HCT116 (cell line): ENCODE data around the gene PXYLP1. TPM values are rescaled to one million over a fixed set of nuclear protein-coding genes. Genes with fewer than 3 reads are reported as not detected.

Source experiments
- ATAC-seq: fragments of 200-7000 bp; cut with Tn5 transposase; 2 replicates; pipeline ENCODE4 v1.9.1; 2020; ENCODE audit warnings: mild to moderate bottlenecking, moderate library complexity
- BruUV-seq: library from RNA; stranded (reverse); fragments of 400-500 nt; replicated peaks from 2 replicates; lab custom pipeline; 2021; lab: Mats Ljungman, UMichigan
- CTCF ChIA-PET: fragments of 300-600 bp; sonication (Branson Sonifier 250); formaldehyde crosslinking; loops from one replicate; lab custom pipeline; 2021; ENCODE audit warnings: antibody characterized with exemption; lab: Charles Lee
- POLR2A ChIA-PET: fragments of 300-600, 350-600 bp; sonication (Branson Sonifier 250); formaldehyde crosslinking; loops from one replicate; lab custom pipeline; 2021; ENCODE audit warnings: antibody characterized with exemption; lab: Charles Lee
- RAD21 ChIA-PET, 2 experiments: fragments of 300-600 bp; sonication (Branson Sonifier 250); formaldehyde crosslinking; loops; one replicate each; lab custom pipeline; 2023; ENCODE audit warnings: low total read pairs in 2 of 2; ENCODE audit not compliant: uncharacterized antibody in 2 of 2, unreplicated experiment in 2 of 2, low non-redundant PET in 1 of 2; lab: Charles Lee
- DNase-seq: peaks from one replicate; pipeline ENCODE4 v3.0.0-alpha.2; 2010; ENCODE audit warnings: low read depth, low spot score
- H2AFZ ChIP-seq: fragments of 200-600 bp; shearing (Covaris generic), sonication (generic); 2 replicates; pipeline ENCODE4 v1.6.1; 2017; ENCODE audit warnings: low read depth, mixed run types, mixed read lengths, antibody characterized with exemption, low read length; ENCODE audit not compliant: poor library complexity, severe bottlenecking
- H3K27ac ChIP-seq: 2 replicates; pipeline ENCODE4 v1.5.1; 2012; ENCODE audit warnings: low read depth, low read length
- H3K27me3 ChIP-seq: fragments of 200-600 bp; sonication (generic); 2 replicates; pipeline ENCODE4 v1.6.1; 2016; ENCODE audit warnings: mixed run types, low read length, mixed read lengths; ENCODE audit not compliant: insufficient read depth
- H3K36me3 ChIP-seq, 2 experiments: fragments of 200-500 bp in 1 of 2; fragments of 200-600 bp in 1 of 2; sonication (Bioruptor generic) in 1 of 2; sonication (generic) in 1 of 2; 2 replicates each; pipeline versions ENCODE4 v1.5.1 to v1.6.1; 2014 to 2016; ENCODE audit warnings: low read length in 2 of 2, inconsistent platforms in 1 of 2, mixed read lengths in 1 of 2, mixed run types in 1 of 2; ENCODE audit not compliant: insufficient read depth in 2 of 2, control insufficient read depth in 1 of 2
- H3K4me1 ChIP-seq, 2 experiments: fragments of 200-600 bp in 1 of 2; sonication (generic) in 1 of 2; 2 replicates each; pipeline versions ENCODE4 v1.5.1 to v1.6.1; 2012 to 2017; ENCODE audit warnings: low read length in 2 of 2, inconsistent platforms in 1 of 2, mild to moderate bottlenecking in 1 of 2, mixed read lengths in 1 of 2, mixed run types in 1 of 2, moderate library complexity in 1 of 2; ENCODE audit not compliant: insufficient read depth in 2 of 2, control insufficient read depth in 1 of 2
- H3K4me2 ChIP-seq: fragments of 200-600 bp; sonication (generic); 2 replicates; pipeline ENCODE4 v1.6.1; 2017; ENCODE audit warnings: mixed run types, low read length, mixed read lengths
- H3K4me3 ChIP-seq, 2 experiments: fragments of 200-600 bp in 1 of 2; sonication (generic) in 1 of 2; replicated peaks in 1 of 2; 2 replicates each; pipeline ENCODE4 v1.5.1; 2011 to 2016; ENCODE audit warnings: low read length in 2 of 2, control low read depth in 1 of 2, low read depth in 1 of 2, mild to moderate bottlenecking in 1 of 2, mixed read lengths in 1 of 2, mixed run types in 1 of 2
- H3K79me2 ChIP-seq: fragments of 200-600 bp; sonication (generic); 2 replicates; pipeline ENCODE4 v1.6.1; 2017; ENCODE audit warnings: mild to moderate bottlenecking, mixed run types, low read length, moderate library complexity, mixed read lengths; ENCODE audit not compliant: insufficient read depth
- H3K9ac ChIP-seq: fragments of 200-600 bp; sonication (generic); 2 replicates; pipeline ENCODE4 v1.6.1; 2016; ENCODE audit warnings: low read length, mixed read lengths
- H3K9me2 ChIP-seq: fragments of 200-600 bp; sonication (generic), shearing (Covaris generic); 2 replicates; pipeline ENCODE4 v1.6.1; 2017; ENCODE audit warnings: mixed run types, mild to moderate bottlenecking, moderate library complexity; ENCODE audit not compliant: insufficient read depth
- H3K9me3 ChIP-seq, 2 experiments: fragments of 200-500 bp in 1 of 2; fragments of 200-600 bp in 1 of 2; sonication (Bioruptor generic) in 1 of 2; sonication (generic) in 1 of 2; 2 replicates each; pipeline ENCODE4 v1.6.1; 2014 to 2017; ENCODE audit warnings: low read length in 2 of 2, mixed read lengths in 2 of 2, inconsistent platforms in 1 of 2, low read depth in 1 of 2, mild to moderate bottlenecking in 1 of 2, mixed run types in 1 of 2, moderate library complexity in 1 of 2; ENCODE audit not compliant: control insufficient read depth in 1 of 2, insufficient read depth in 1 of 2
- H4K20me1 ChIP-seq: fragments of 200-600 bp; sonication (generic), shearing (Covaris generic); 2 replicates; pipeline ENCODE4 v1.6.1; 2017; ENCODE audit warnings: mixed run types, mild to moderate bottlenecking, moderate library complexity; ENCODE audit not compliant: insufficient read depth
- CTCF ChIP-seq, 3 experiments: fragments of 200-600 bp in 1 of 3; sonication (generic) in 1 of 3; IDR thresholded peaks in 2 of 3; conservative IDR thresholded peaks in 1 of 3; 2 replicates each; pipeline ENCODE4 v1.5.1; 2012 to 2017; ENCODE audit warnings: low read depth in 2 of 3, low read length in 2 of 3, antibody characterized with exemption in 1 of 3, borderline replicate concordance in 1 of 3, control low read depth in 1 of 3, mild to moderate bottlenecking in 1 of 3, mixed read lengths in 1 of 3, mixed run types in 1 of 3, moderate library complexity in 1 of 3; ENCODE audit not compliant: insufficient read depth in 1 of 3
- EZH2 ChIP-seq: fragments of 200-600 bp; sonication (generic); IDR thresholded peaks from 2 replicates; pipeline ENCODE4 v1.6.1; 2017; ENCODE audit warnings: antibody characterized with exemption, mixed run types
- EZH2phosphoT487 ChIP-seq: fragments of 200-600 bp; IDR thresholded peaks from 2 replicates; pipeline ENCODE4 v1.6.1; 2018; ENCODE audit warnings: antibody characterized with exemption, borderline replicate concordance
- FOSL1 ChIP-seq: IDR thresholded peaks from 2 replicates; pipeline ENCODE4 v1.6.1; 2012; ENCODE audit warnings: low read depth
- JUND ChIP-seq: IDR thresholded peaks from 2 replicates; pipeline ENCODE4 v1.6.1; 2012
- POLR2AphosphoS5 ChIP-seq: IDR thresholded peaks from 2 replicates; pipeline ENCODE4 v1.6.1; 2011; ENCODE audit warnings: mild to moderate bottlenecking, low read depth, low read length, moderate library complexity
- SRF ChIP-seq: IDR thresholded peaks from 2 replicates; pipeline ENCODE4 v1.6.1; 2012; ENCODE audit warnings: low read depth
- ZNF274 ChIP-seq: fragments of 200-500 bp; sonication (Bioruptor generic); IDR thresholded peaks from 2 replicates; pipeline ENCODE4 v1.6.1; 2014; ENCODE audit warnings: mild to moderate bottlenecking, low read depth, low read length, inconsistent platforms
- intact Hi-C: fragments of 100-400 bp; cut with micrococcal nuclease; formaldehyde crosslinking; loops from 2 replicates; pipeline ENCODE4 v1.10.0; 2022
- total RNA-seq: library from RNA; stranded (reverse); gene quantifications from one replicate; pipeline ENCODE4 v1.2.1, GENCODE V29; 2021; ENCODE audit not compliant: unreplicated experiment
- TF ChIP-seq, protein P1 (sequence below): IDR thresholded peaks from 2 replicates; pipeline ENCODE4 v1.6.1; 2012
- TF ChIP-seq, protein P2 (sequence below): IDR thresholded peaks from 2 replicates; pipeline ENCODE4 v1.6.1; 2011; ENCODE audit warnings: mild to moderate bottlenecking, low read length, moderate library complexity; ENCODE audit not compliant: insufficient replicate concordance; ENCODE audit errors: extremely low read depth

PXYLP1 gene
- total RNA-seq, 1 experiment from 2014 or later = 15.3 TPM

DNA sequence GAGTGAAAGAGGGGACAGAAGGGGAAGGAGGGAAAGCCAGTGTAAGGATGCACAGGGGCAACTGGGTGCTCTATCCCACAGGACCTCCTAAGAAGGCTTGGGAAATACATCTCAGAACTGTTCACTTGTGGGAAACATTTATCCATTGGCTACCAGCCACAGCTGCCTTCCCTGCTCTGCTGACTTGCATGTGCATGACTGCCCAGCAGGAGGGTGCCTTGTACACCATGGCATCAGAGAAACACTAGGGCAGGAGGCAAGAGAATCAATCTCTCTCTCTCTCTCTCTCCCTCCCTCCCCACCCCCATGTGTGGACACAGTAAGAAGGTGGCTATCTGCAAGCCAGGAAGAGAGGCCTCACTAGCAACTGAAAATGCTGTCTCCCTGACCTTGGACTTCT lies 73.8 kb downstream of the PXYLP1 start:
- Histone ChIP-seq H3K4me3 (no peak overlapping the region), H3K9me2 (no peaks in the 10 kb centered on the region), H3K36me3 (no peaks in the 10 kb centered on the region), H3K4me2 (no peak overlapping the region), H3K9me3 (no peaks in the 10 kb centered on the region), H3K27ac (no peak overlapping the region), H3K27me3 (no peaks in the 10 kb centered on the region), H2AFZ (no peak overlapping the region), H4K20me1 (no peaks in the 10 kb centered on the region), H3K9ac (no peak overlapping the region), H3K4me1 (peaks cover 0 to 13% of the 10 kb centered on the region in 2 experiments; a peak in 2 of 4 replicates), H3K79me2 (no peaks in the 10 kb centered on the region)
- ATAC-seq = peak; percentile 28; the same call in 1 of the 2 replicates
- POLR2A ChIA-PET = no interaction called here
- intact Hi-C loops = no loop called here
- no peak for DNase-seq
- CTCF ChIA-PET = interaction anchor here (1.3 to 8.5 kb wide), 3 partner anchors 10 to 256 kb away, joined by 4 to 104 read pairs (median 7); no protein-coding TSS in a partner anchor
- TF ChIP-seq, protein P1, sequence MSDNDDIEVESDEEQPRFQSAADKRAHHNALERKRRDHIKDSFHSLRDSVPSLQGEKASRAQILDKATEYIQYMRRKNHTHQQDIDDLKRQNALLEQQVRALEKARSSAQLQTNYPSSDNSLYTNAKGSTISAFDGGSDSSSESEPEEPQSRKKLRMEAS = no peak
- 0 out of 6 replicates have a peak, but pooled peaks of 1 of the 3 experiments have one; percentile 8 for TF ChIP-seq CTCF (IDR thresholded peaks at IDR 0.05 in 2 of 3, conservative IDR thresholded peaks at IDR 0.05 in 1 of 3; ENCODE audit: borderline replicate concordance in 1 of 3, insufficient read depth in 1 of 3, low read depth in 2 of 3, low read length in 2 of 3)
- RAD21 ChIA-PET = no interaction called here
- no TSS peak for BruUV-seq

- DNase-seq (no peak), ATAC-seq (no peak)
- peaks cover 0 to 19% of the 10 kb centered on the region in 2 experiments; a peak in 2 of 4 replicates for H3K4me1 ChIP-seq
- no peaks in the 10 kb centered on the region for H3K9me3 ChIP-seq
- no peak overlapping the region for H3K4me2 ChIP-seq
- ChIA-PET POLR2A (no interaction called here), RAD21 (interaction anchor here in 1 of 2 experiments (0.6 kb wide), 1 partner anchor 146 kb away, joined by 3 read pairs; no protein-coding TSS in a partner anchor), CTCF (interaction anchor here (3.2 to 8.5 kb wide), 2 partner anchors 75 to 147 kb away, joined by 15 to 104 read pairs; partner anchors contain the start of gene PXYLP1)
- no peak overlapping the region for H3K9ac ChIP-seq
- no peaks in the 10 kb centered on the region for H3K79me2 ChIP-seq
- H3K27ac ChIP-seq = no peak overlapping the region
- H4K20me1 ChIP-seq = no peaks in the 10 kb centered on the region
- no peak overlapping the region for H3K4me3 ChIP-seq
- intact Hi-C loops = no loop called here
- no peaks in the 10 kb centered on the region for H3K36me3 ChIP-seq
- BruUV-seq = no TSS peak
- no peaks in the 10 kb centered on the region for H3K9me2 ChIP-seq
- H2AFZ ChIP-seq = no peak overlapping the region
- no peaks in the 10 kb centered on the region for H3K27me3 ChIP-seq
- TF ChIP-seq EZH2 (no peak), SRF (no peak), POLR2AphosphoS5 (no peak), FOSL1 (no peak), JUND (no peak), ZNF274 (no peak), EZH2phosphoT487 (no peak)
- TF ChIP-seq, protein P1 = no peak
- TF ChIP-seq, protein P2, sequence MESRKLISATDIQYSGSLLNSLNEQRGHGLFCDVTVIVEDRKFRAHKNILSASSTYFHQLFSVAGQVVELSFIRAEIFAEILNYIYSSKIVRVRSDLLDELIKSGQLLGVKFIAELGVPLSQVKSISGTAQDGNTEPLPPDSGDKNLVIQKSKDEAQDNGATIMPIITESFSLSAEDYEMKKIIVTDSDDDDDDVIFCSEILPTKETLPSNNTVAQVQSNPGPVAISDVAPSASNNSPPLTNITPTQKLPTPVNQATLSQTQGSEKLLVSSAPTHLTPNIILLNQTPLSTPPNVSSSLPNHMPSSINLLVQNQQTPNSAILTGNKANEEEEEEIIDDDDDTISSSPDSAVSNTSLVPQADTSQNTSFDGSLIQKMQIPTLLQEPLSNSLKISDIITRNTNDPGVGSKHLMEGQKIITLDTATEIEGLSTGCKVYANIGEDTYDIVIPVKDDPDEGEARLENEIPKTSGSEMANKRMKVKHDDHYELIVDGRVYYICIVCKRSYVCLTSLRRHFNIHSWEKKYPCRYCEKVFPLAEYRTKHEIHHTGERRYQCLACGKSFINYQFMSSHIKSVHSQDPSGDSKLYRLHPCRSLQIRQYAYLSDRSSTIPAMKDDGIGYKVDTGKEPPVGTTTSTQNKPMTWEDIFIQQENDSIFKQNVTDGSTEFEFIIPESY = no peak
Measured at GRCh38 chr3:141306276-141306675, 74.7 kb downstream of the PXYLP1 start.
